ENCODE results near the gene CFAP97D1.

The CFAP97D1 gene

GRCh38 chr17:43780135-43780534 lies at the start of gene CFAP97D1:
CFAP97D1 (plus strand) TSS chr17:43780435; CDS start chr17:43780463, 28 bp downstream.
- Histone ChIP-seq H3K9ac (ENCODE audit: low read length) (peak within 1 kb of the TSS; percentile 75), H3K36me3 (ENCODE audit: control insufficient read depth, insufficient read depth, low read length) (no peaks in the 10 kb centered on the region), H3K27me3 (ENCODE audit: control insufficient read depth, insufficient read depth, low read length) (no peaks in the 10 kb centered on the region), H3K4me3 (ENCODE audit: low read length) (no peak within 1 kb of the TSS), H3K4me1 (ENCODE audit: control insufficient read depth, insufficient read depth, low read length) (peaks cover 35% of the 10 kb centered on the region), H3K9me3 (ENCODE audit: control insufficient read depth, low read length) (no peaks in the 10 kb centered on the region)

- no peak overlapping the region for H3K9ac ChIP-seq (ENCODE audit: low read length)
- no peaks in the 10 kb centered on the region for H3K4me1 ChIP-seq (ENCODE audit: control insufficient read depth, insufficient read depth, low read length)
- no peak overlapping the region for H3K4me3 ChIP-seq (ENCODE audit: low read length)
- peaks cover 4% of the 10 kb centered on the region for H3K27me3 ChIP-seq (ENCODE audit: control insufficient read depth, insufficient read depth, low read length)
- H3K36me3 ChIP-seq (ENCODE audit: control insufficient read depth, insufficient read depth, low read length) = no peaks in the 10 kb centered on the region
- H3K9me3 ChIP-seq (ENCODE audit: control insufficient read depth, low read length) = no peaks in the 10 kb centered on the region
Observed at GRCh38 chr17:43732958-43733357, 47.3 kb upstream of the CFAP97D1 start.

DNA sequence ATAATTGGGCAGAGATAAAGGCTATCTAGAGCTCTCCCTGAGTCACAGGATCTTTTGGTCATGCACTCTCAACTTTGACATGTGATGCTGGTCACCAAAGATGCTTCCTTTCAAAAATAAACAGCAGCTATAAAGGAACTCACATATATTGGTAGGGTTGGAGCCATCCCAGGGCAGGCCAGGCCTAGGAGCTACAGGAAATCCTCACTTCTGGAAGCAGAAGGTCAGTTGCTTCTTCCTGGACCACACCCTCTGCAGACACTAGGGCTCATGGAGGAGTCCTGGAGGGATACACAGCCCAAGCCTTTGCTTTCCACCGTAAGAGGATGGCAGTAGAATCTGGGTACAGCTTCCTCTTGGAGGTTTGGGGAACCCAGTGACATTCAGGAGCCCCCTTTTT lies 46.3 kb upstream of the CFAP97D1 start:
- Histone ChIP-seq H3K9ac (ENCODE audit: low read length) (no peak overlapping the region), H3K9me3 (ENCODE audit: control insufficient read depth, low read length) (no peaks in the 10 kb centered on the region), H3K4me1 (ENCODE audit: control insufficient read depth, insufficient read depth, low read length) (no peaks in the 10 kb centered on the region), H3K27me3 (ENCODE audit: control insufficient read depth, insufficient read depth, low read length) (peaks cover 4% of the 10 kb centered on the region), H3K4me3 (ENCODE audit: low read length) (no peak overlapping the region), H3K36me3 (ENCODE audit: control insufficient read depth, insufficient read depth, low read length) (no peaks in the 10 kb centered on the region)

GRCh38 chr17:43734376-43734775 lies 45.9 kb upstream of the CFAP97D1 start:
- peaks cover 4% of the 10 kb centered on the region for H3K27me3 ChIP-seq (ENCODE audit: control insufficient read depth, insufficient read depth, low read length)
- no peaks in the 10 kb centered on the region for H3K4me1 ChIP-seq (ENCODE audit: control insufficient read depth, insufficient read depth, low read length)
- H3K9me3 ChIP-seq (ENCODE audit: control insufficient read depth, low read length) = no peaks in the 10 kb centered on the region
- H3K9ac ChIP-seq (ENCODE audit: low read length) = no peak overlapping the region
- no peaks in the 10 kb centered on the region for H3K36me3 ChIP-seq (ENCODE audit: control insufficient read depth, insufficient read depth, low read length)
- H3K4me3 ChIP-seq (ENCODE audit: low read length) = no peak overlapping the region

DNA sequence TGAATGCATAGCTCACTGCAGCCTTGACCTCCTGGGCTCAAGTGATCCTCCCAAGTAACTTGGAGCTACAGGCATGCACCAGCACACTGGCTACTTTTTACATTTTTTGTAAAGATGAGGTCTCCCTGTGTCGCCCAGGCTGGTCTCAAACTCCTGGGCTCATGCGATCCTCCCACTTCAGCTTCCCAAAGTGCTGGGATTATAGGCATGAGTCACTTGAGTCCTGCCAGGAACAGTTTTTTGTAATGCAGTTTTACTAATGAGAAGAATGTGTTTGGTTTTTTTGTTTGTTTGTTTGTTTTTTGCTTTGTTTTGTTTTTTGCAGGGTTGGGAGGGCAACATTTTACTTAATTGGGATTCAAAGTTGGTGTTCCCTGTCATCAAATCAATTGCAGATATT lies 43.8 kb upstream of the CFAP97D1 start:
- H3K4me1 ChIP-seq (ENCODE audit: control insufficient read depth, insufficient read depth, low read length) = no peaks in the 10 kb centered on the region
- H3K9me3 ChIP-seq (ENCODE audit: control insufficient read depth, low read length) = no peaks in the 10 kb centered on the region
- no peaks in the 10 kb centered on the region for H3K36me3 ChIP-seq (ENCODE audit: control insufficient read depth, insufficient read depth, low read length)
- H3K27me3 ChIP-seq (ENCODE audit: control insufficient read depth, insufficient read depth, low read length) = peaks cover 4% of the 10 kb centered on the region
- no peak overlapping the region for H3K9ac ChIP-seq (ENCODE audit: low read length)
- H3K4me3 ChIP-seq (ENCODE audit: low read length) = no peak overlapping the region

GRCh38 chr17:43737722-43738121 lies 42.5 kb upstream of the CFAP97D1 start:
- Histone ChIP-seq H3K4me1 (ENCODE audit: control insufficient read depth, insufficient read depth, low read length) (no peaks in the 10 kb centered on the region), H3K4me3 (ENCODE audit: low read length) (no peak overlapping the region), H3K9me3 (ENCODE audit: control insufficient read depth, low read length) (no peaks in the 10 kb centered on the region), H3K9ac (ENCODE audit: low read length) (no peak overlapping the region), H3K36me3 (ENCODE audit: control insufficient read depth, insufficient read depth, low read length) (no peaks in the 10 kb centered on the region), H3K27me3 (ENCODE audit: control insufficient read depth, insufficient read depth, low read length) (peaks cover 4% of the 10 kb centered on the region)

DNA sequence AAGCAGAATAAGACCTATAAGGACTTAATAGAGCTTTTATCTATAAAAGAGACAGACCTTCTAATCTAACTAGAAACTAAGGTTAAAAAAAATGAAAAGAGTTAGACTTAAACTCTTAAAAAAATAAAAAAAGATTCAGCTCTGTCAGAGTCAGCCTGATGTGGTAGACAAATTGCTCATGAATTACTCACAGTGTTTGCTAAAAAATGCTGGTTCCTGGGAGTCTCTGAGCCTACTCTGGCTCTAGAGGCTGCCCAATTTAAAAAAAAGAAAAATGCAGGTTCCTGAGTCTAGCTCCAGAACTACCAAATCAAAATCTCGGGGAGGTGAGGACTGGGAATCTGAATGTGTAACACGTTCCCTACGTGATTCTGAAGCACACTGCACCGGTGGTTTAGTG lies 39.7 kb upstream of the CFAP97D1 start:
- Histone ChIP-seq H3K9me3 (ENCODE audit: control insufficient read depth, low read length) (no peaks in the 10 kb centered on the region), H3K27me3 (ENCODE audit: control insufficient read depth, insufficient read depth, low read length) (peaks cover 14% of the 10 kb centered on the region), H3K9ac (ENCODE audit: low read length) (no peak overlapping the region), H3K4me1 (ENCODE audit: control insufficient read depth, insufficient read depth, low read length) (no peaks in the 10 kb centered on the region), H3K4me3 (ENCODE audit: low read length) (no peak overlapping the region), H3K36me3 (ENCODE audit: control insufficient read depth, insufficient read depth, low read length) (no peaks in the 10 kb centered on the region)

- Histone ChIP-seq H3K9ac (ENCODE audit: low read length) (no peak overlapping the region), H3K27me3 (ENCODE audit: control insufficient read depth, insufficient read depth, low read length) (peaks cover 17% of the 10 kb centered on the region), H3K4me3 (ENCODE audit: low read length) (no peak overlapping the region), H3K4me1 (ENCODE audit: control insufficient read depth, insufficient read depth, low read length) (no peaks in the 10 kb centered on the region), H3K9me3 (ENCODE audit: control insufficient read depth, low read length) (no peaks in the 10 kb centered on the region), H3K36me3 (ENCODE audit: control insufficient read depth, insufficient read depth, low read length) (no peaks in the 10 kb centered on the region)
Observed at GRCh38 chr17:43741636-43742035, 38.6 kb upstream of the CFAP97D1 start.

- Histone ChIP-seq H3K36me3 (ENCODE audit: control insufficient read depth, insufficient read depth, low read length) (no peaks in the 10 kb centered on the region), H3K9me3 (ENCODE audit: control insufficient read depth, low read length) (no peaks in the 10 kb centered on the region), H3K4me1 (ENCODE audit: control insufficient read depth, insufficient read depth, low read length) (no peaks in the 10 kb centered on the region), H3K4me3 (ENCODE audit: low read length) (no peak overlapping the region), H3K9ac (ENCODE audit: low read length) (no peak overlapping the region), H3K27me3 (ENCODE audit: control insufficient read depth, insufficient read depth, low read length) (peaks cover 17% of the 10 kb centered on the region)
Observed at GRCh38 chr17:43745541-43745940, 34.7 kb upstream of the CFAP97D1 start.

DNA sequence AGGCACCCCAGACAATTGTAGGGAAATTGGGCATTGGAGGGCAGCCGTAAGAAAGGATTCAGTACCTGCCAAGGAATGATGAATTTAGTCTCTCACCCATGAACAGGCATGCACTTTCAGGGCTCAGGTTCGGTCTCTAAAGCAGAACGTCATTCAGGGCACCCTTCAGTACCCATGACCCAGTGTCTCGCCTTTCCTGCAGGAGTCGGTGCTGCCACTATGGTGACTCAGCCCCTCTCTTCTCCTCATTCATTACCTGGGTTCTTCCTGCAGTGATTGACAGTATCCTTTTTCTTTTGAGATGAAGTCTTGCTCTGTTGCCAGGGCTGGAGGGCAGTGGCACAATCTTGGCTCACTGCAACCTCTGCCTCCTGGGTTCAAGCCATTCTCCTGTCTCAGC lies 30.1 kb upstream of the CFAP97D1 start:
- H3K4me1 ChIP-seq (ENCODE audit: control insufficient read depth, insufficient read depth, low read length) = peaks cover 4% of the 10 kb centered on the region
- no peak overlapping the region for H3K9ac ChIP-seq (ENCODE audit: low read length)
- no peak overlapping the region for H3K4me3 ChIP-seq (ENCODE audit: low read length)
- peaks cover 19% of the 10 kb centered on the region for H3K27me3 ChIP-seq (ENCODE audit: control insufficient read depth, insufficient read depth, low read length)
- H3K9me3 ChIP-seq (ENCODE audit: control insufficient read depth, low read length) = no peaks in the 10 kb centered on the region
- H3K36me3 ChIP-seq (ENCODE audit: control insufficient read depth, insufficient read depth, low read length) = no peaks in the 10 kb centered on the region

GRCh38 chr17:43753493-43754129 lies 26.6 kb upstream of the CFAP97D1 start:
- H3K36me3 ChIP-seq (ENCODE audit: control insufficient read depth, insufficient read depth, low read length) = no peaks in the 10 kb centered on the region
- no peak overlapping the region for H3K4me3 ChIP-seq (ENCODE audit: low read length)
- H3K27me3 ChIP-seq (ENCODE audit: control insufficient read depth, insufficient read depth, low read length) = peaks cover 39% of the 10 kb centered on the region
- peaks cover 6% of the 10 kb centered on the region for H3K4me1 ChIP-seq (ENCODE audit: control insufficient read depth, insufficient read depth, low read length)
- H3K9me3 ChIP-seq (ENCODE audit: control insufficient read depth, low read length) = no peaks in the 10 kb centered on the region
- no peak overlapping the region for H3K9ac ChIP-seq (ENCODE audit: low read length)

- H3K36me3 ChIP-seq (ENCODE audit: control insufficient read depth, insufficient read depth, low read length) = no peaks in the 10 kb centered on the region
- H3K9me3 ChIP-seq (ENCODE audit: control insufficient read depth, low read length) = no peaks in the 10 kb centered on the region
- H3K27me3 ChIP-seq (ENCODE audit: control insufficient read depth, insufficient read depth, low read length) = peaks cover 39% of the 10 kb centered on the region
- H3K4me3 ChIP-seq (ENCODE audit: low read length) = no peak overlapping the region
- H3K9ac ChIP-seq (ENCODE audit: low read length) = no peak overlapping the region
- peaks cover 6% of the 10 kb centered on the region for H3K4me1 ChIP-seq (ENCODE audit: control insufficient read depth, insufficient read depth, low read length)
Observed at GRCh38 chr17:43754947-43755346, 25.3 kb upstream of the CFAP97D1 start.

DNA sequence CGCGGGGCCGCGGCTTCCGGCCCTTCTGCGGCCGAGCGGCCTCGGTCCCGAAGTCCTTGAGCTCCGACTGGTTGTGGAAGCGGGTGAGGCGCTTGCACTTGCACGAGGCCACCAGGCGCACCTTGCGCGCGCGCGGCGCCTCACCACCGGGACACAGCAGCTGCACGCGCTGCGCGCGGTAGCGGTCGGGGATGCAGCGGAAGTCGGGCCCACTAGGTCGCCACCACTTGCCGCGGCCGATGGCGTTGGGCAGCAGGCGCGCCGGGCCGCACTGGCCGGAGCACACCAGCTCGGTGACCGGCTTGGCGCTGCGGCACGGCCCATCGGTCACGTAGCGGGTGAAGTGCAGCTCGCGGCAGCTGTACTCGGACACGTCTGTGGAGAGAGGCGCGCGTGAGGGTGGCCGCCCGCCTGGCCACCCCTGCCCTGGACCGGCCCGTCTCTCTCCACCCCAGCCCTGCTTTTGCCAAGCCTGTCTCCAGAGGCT lies 24.8 kb upstream of the CFAP97D1 start:
- H3K4me1 ChIP-seq (ENCODE audit: control insufficient read depth, insufficient read depth, low read length) = peaks cover 6% of the 10 kb centered on the region
- H3K4me3 ChIP-seq (ENCODE audit: low read length) = no peak overlapping the region
- no peaks in the 10 kb centered on the region for H3K36me3 ChIP-seq (ENCODE audit: control insufficient read depth, insufficient read depth, low read length)
- peaks cover 39% of the 10 kb centered on the region for H3K27me3 ChIP-seq (ENCODE audit: control insufficient read depth, insufficient read depth, low read length)
- H3K9me3 ChIP-seq (ENCODE audit: control insufficient read depth, low read length) = no peaks in the 10 kb centered on the region
- H3K9ac ChIP-seq (ENCODE audit: low read length) = no peak overlapping the region

Measured in mucosa of stomach (tissue), 1 donor.